Posterior vena cava (tissue), 2 donors: ENCODE data around the gene RANBP10. TPM values are rescaled to one million over a fixed set of nuclear protein-coding genes. Genes with fewer than 3 reads are reported as not detected.
A peak's percentile ranks its signal among the peaks of the same experiment; 100 is the strongest.
"Not testable (repeated sequence)": the region's sequence is repeated elsewhere in the genome, so short reads cannot be mapped to it uniquely, and the experiment has no call there.

ENCODE experiments used
- DNase-seq: peaks from one replicate; pipeline ENCODE4 v3.0.0-alpha.2; 2020; ENCODE audit warnings: low spot score
- intact Hi-C, 2 donors: fragments of 100-400 bp; cut with DNase I; formaldehyde crosslinking; loops; one replicate each; pipeline versions ENCODE4 v1.14.1 to v1.14.2; 2022 to 2023
- long read RNA-seq, 2 donors: library from polyadenylated mRNA; unstranded; transcript quantifications; one replicate each; pipeline ENCODE4 v2.0.0, GENCODE V29; 2020 to 2021
- total RNA-seq, 2 donors: library from RNA; stranded (reverse); fragmentation: NEBNext Ultra II Directional; extraction: Animal tissue kit (Norgen Biotek cat#: 25700); gene quantifications; one replicate each; pipeline ENCODE4 v1.2.1, GENCODE V29; 2021
- donor health status: DM: yes; HTN: yes; CAD: no.
- donor health status: DM: yes; HTN: yes; CAD: no.

The RANBP10 gene
- 10 to 100 TPM; 11.8 to 13.8 TPM for total RNA-seq
- long read RNA-seq, donor 1, partial matches to known transcripts = 1 of 2 reads
- long read RNA-seq, donor 1, other reads (novel, unspliced or antisense) = 1 of 2 reads
- long read RNA-seq, donor 2, full-length matches to known transcripts = 4 of 13 reads
- long read RNA-seq, donor 2, partial matches to known transcripts = 2 of 13 reads
- long read RNA-seq, donor 2, other reads (novel, unspliced or antisense) = 7 of 13 reads

- DNase-seq = peak; percentile 99
- intact Hi-C loops = no loop called here
These were observed at the start of gene RANBP10, which contains the start of gene TSNAXIP1 for GRCh38 chr16:67806428-67807147. RANBP10 (minus strand) TSS chr16:67806560; CDS start chr16:67806536, 24 bp downstream. TSNAXIP1 (plus strand) TSS chr16:67806889; CDS start chr16:67807150, 261 bp downstream.

GRCh38 chr16:67855789-67856188 lies 49.4 kb upstream of the RANBP10 start:
- DNase-seq = no peak
- intact Hi-C loops = no loop called here

- intact Hi-C loops = no loop called here
- DNase-seq = no peak
These were observed 47.3 kb upstream of the RANBP10 start for GRCh38 chr16:67853670-67854069.

GRCh38 chr16:67848118-67848517 lies 41.8 kb upstream of the RANBP10 start:
- DNase-seq = no peak
- intact Hi-C loops = no loop called here

GRCh38 chr16:67847064-67847861 lies 40.9 kb upstream of the RANBP10 start, which contains the start of gene CENPT:
CENPT (minus strand) TSS chr16:67847693; CDS start chr16:67833859, 13,834 bp downstream.
- intact Hi-C loops = no loop called here
- DNase-seq = peak; percentile 90

- peak; percentile 99 for DNase-seq
- intact Hi-C loops = no loop called here
These were observed 40.1 kb upstream of the RANBP10 start, which contains the start of gene NUTF2 for GRCh38 chr16:67846320-67847063. NUTF2 (plus strand) TSS chr16:67846933; CDS start chr16:67865131, 18,198 bp downstream.

- no peak for DNase-seq
- intact Hi-C loops = no loop called here
These were observed 39.6 kb upstream of the RANBP10 start for GRCh38 chr16:67846063-67846319.

- intact Hi-C loops = no loop called here
- no peak for DNase-seq
These were observed 39.1 kb upstream of the RANBP10 start for GRCh38 chr16:67845291-67846062.

- intact Hi-C loops = no loop called here
- DNase-seq = no peak
These were observed 38.1 kb upstream of the RANBP10 start for GRCh38 chr16:67844497-67844896.

- intact Hi-C loops = no loop called here
- no peak for DNase-seq
These were observed 37.0 kb upstream of the RANBP10 start for GRCh38 chr16:67843343-67843765.

GRCh38 chr16:67842509-67843342 lies 36.4 kb upstream of the RANBP10 start:
- intact Hi-C loops = no loop called here
- peak; percentile 90 for DNase-seq

- intact Hi-C loops = no loop called here
- DNase-seq = peak; percentile 98
These were observed 35.6 kb upstream of the RANBP10 start, which contains the start of gene THAP11 for GRCh38 chr16:67841816-67842508. THAP11 (plus strand) TSS chr16:67842320; CDS start chr16:67842555, 235 bp downstream.

GRCh38 chr16:67841198-67841815 lies 34.9 kb upstream of the RANBP10 start:
- no peak for DNase-seq
- intact Hi-C loops = no loop called here

GRCh38 chr16:67837811-67838210 lies 31.5 kb upstream of the RANBP10 start:
- DNase-seq = no peak
- intact Hi-C loops = no loop called here

- DNase-seq, intact Hi-C loops: not testable (repeated sequence)
These were observed 30.8 kb upstream of the RANBP10 start for GRCh38 chr16:67837190-67837589.

GRCh38 chr16:67834242-67834614 lies 27.9 kb upstream of the RANBP10 start:
- no peak for DNase-seq
- intact Hi-C loops = loop anchor here in 1 of 2 donors (5.0 kb wide), 1 partner anchor 93 kb away; no protein-coding TSS in a partner anchor
